SK-N-SH (cell line): ENCODE results near the gene PAM16. TPM values are rescaled to one million over a fixed set of nuclear protein-coding genes. Genes with fewer than 3 reads are reported as not detected.
A peak's percentile ranks its signal among the peaks of the same experiment; 100 is the strongest.

Experiments used
- CTCF ChIA-PET: fragments of 300-600, 350-600 bp; formaldehyde crosslinking; extraction: SDS; loops from one replicate; lab custom pipeline; 2021; lab: Yijun Ruan, JAX
- POLR2A ChIA-PET: fragments of 350-600 bp; sonication (Branson Sonifier 250); formaldehyde crosslinking; extraction: SDS; loops from one replicate; lab custom pipeline; 2020; ENCODE audit warnings: antibody characterized with exemption, inconsistent platforms; lab: Yijun Ruan, JAX
- DNase-seq: peaks from one replicate; pipeline ENCODE4 v3.0.0; 2012
- H2AFZ ChIP-seq: fragments of 200-600 bp; sonication (generic); 2 replicates; pipeline ENCODE4 v1.8.1; 2016; ENCODE audit warnings: antibody characterized with exemption, mild to moderate bottlenecking, low read depth
- H3F3A ChIP-seq: fragments of 200-600 bp; sonication (generic); replicated peaks from 2 replicates; pipeline ENCODE3; 2016; ENCODE audit warnings: antibody characterized with exemption, mild to moderate bottlenecking; ENCODE audit not compliant: insufficient read depth
- H3K27ac ChIP-seq, 2 experiments: fragments of 200-500 bp in 1 of 2; fragments of 200-600 bp in 1 of 2; sonication (Bioruptor generic) in 1 of 2; sonication (generic), shearing (Covaris generic) in 1 of 2; 2 replicates each; pipeline versions ENCODE4 v1.5.1 to v1.6.1; 2014 to 2016; ENCODE audit warnings: low read depth in 2 of 2, inconsistent platforms in 1 of 2, low read length in 1 of 2, mild to moderate bottlenecking in 1 of 2, mixed read lengths in 1 of 2
- H3K27me3 ChIP-seq: fragments of 200-600 bp; sonication (generic), shearing (Covaris generic); 2 replicates; pipeline ENCODE4 v1.6.1; 2016; ENCODE audit warnings: mixed run types; ENCODE audit not compliant: insufficient read depth
- H3K36me3 ChIP-seq, 2 experiments: fragments of 200-500 bp in 1 of 2; fragments of 200-600 bp in 1 of 2; sonication (Bioruptor generic) in 1 of 2; sonication (generic) in 1 of 2; replicated peaks in 1 of 2; 2 replicates each; pipeline versions ENCODE3 to v1.5.1; 2014 to 2016; ENCODE audit warnings: low read length in 1 of 2, mild to moderate bottlenecking in 1 of 2; ENCODE audit not compliant: insufficient read depth in 2 of 2, control insufficient read depth in 1 of 2
- H3K4me1 ChIP-seq, 2 experiments: fragments of 200-500 bp in 1 of 2; fragments of 200-600 bp in 1 of 2; sonication (Bioruptor generic) in 1 of 2; sonication (generic), shearing (Covaris generic) in 1 of 2; 2 replicates each; pipeline versions ENCODE4 v1.5.1 to v1.6.1; 2014 to 2016; ENCODE audit warnings: low read depth in 1 of 2, low read length in 1 of 2, mixed run types in 1 of 2; ENCODE audit not compliant: insufficient read depth in 2 of 2, control insufficient read depth in 1 of 2
- H3K4me2 ChIP-seq: fragments of 200-600 bp; sonication (generic), shearing (Covaris generic); 2 replicates; pipeline ENCODE4 v1.6.1; 2017; ENCODE audit warnings: mixed run types
- H3K4me3 ChIP-seq, 2 experiments: fragments of 200-500 bp in 1 of 2; fragments of 200-600 bp in 1 of 2; sonication (Bioruptor generic) in 1 of 2; sonication (generic), shearing (Covaris generic) in 1 of 2; 2 replicates each; pipeline versions ENCODE4 v1.5.1 to v1.8.1; 2014 to 2016; ENCODE audit warnings: low read depth in 2 of 2, inconsistent platforms in 1 of 2, low read length in 1 of 2, mild to moderate bottlenecking in 1 of 2, mixed read lengths in 1 of 2, moderate library complexity in 1 of 2
- H3K79me2 ChIP-seq: fragments of 200-600 bp; sonication (generic); 2 replicates; pipeline ENCODE4 v1.8.1; 2017; ENCODE audit warnings: mild to moderate bottlenecking; ENCODE audit not compliant: insufficient read depth
- H3K9ac ChIP-seq: fragments of 200-600 bp; sonication (generic); 2 replicates; pipeline ENCODE4 v1.6.1; 2017; ENCODE audit warnings: mixed run types
- H3K9me2 ChIP-seq: fragments of 200-600 bp; sonication (generic); 2 replicates; pipeline ENCODE4 v1.6.1; 2017; ENCODE audit warnings: mixed run types
- H3K9me3 ChIP-seq: fragments of 200-600 bp; sonication (generic); 2 replicates; pipeline ENCODE4 v1.6.1; 2017; ENCODE audit warnings: mixed run types, mild to moderate bottlenecking, moderate library complexity
- H4K20me1 ChIP-seq: fragments of 200-600 bp; sonication (generic); 2 replicates; pipeline ENCODE4 v1.6.1; 2017; ENCODE audit warnings: mild to moderate bottlenecking, mixed run types; ENCODE audit not compliant: insufficient read depth
- CHD2 ChIP-seq: fragments of 150-350 bp; IDR thresholded peaks from 2 replicates; pipeline ENCODE4 v1.6.1; 2018; ENCODE audit warnings: low read length; ENCODE audit not compliant: partially characterized antibody
- CTCF ChIP-seq: fragments of 200-600 bp; sonication (generic); IDR thresholded peaks from 2 replicates; pipeline ENCODE4 v1.6.1; 2017; ENCODE audit warnings: antibody characterized with exemption, mild to moderate bottlenecking, moderate library complexity
- ELF1 ChIP-seq: IDR thresholded peaks from 2 replicates; pipeline ENCODE4 v1.4.0; 2012
- FOXJ3 ChIP-seq: sonication (generic); formaldehyde crosslinking; IDR thresholded peaks from 2 replicates; pipeline ENCODE4 v1.5.1; 2020; ENCODE audit warnings: mild to moderate bottlenecking, missing genetic modification reagents
- GATA2 ChIP-seq: sonication (generic); formaldehyde crosslinking; IDR thresholded peaks from 2 replicates; pipeline ENCODE4 v1.5.0; 2020; ENCODE audit warnings: mild to moderate bottlenecking, missing genetic modification reagents
- JUND ChIP-seq: IDR thresholded peaks from 2 replicates; pipeline ENCODE4 v1.4.0; 2012
- MEF2A ChIP-seq: IDR thresholded peaks from 2 replicates; pipeline ENCODE4 v1.4.0; 2012; ENCODE audit warnings: low read depth, borderline replicate concordance
- MXI1 ChIP-seq: IDR thresholded peaks from 2 replicates; pipeline ENCODE4 v1.6.1; 2012; ENCODE audit warnings: mild to moderate bottlenecking, low read depth, low read length, improper control_type of control experiment
- NFIC ChIP-seq: IDR thresholded peaks from 2 replicates; pipeline ENCODE4 v1.4.0; 2012; ENCODE audit warnings: borderline replicate concordance
- NRF1 ChIP-seq: IDR thresholded peaks from 2 replicates; pipeline ENCODE4 v1.6.1; 2012; ENCODE audit warnings: low read depth, mild to moderate bottlenecking, low read length
- POLR2AphosphoS5 ChIP-seq: IDR thresholded peaks from 2 replicates; pipeline ENCODE4 v1.6.1; 2012; ENCODE audit warnings: low read depth, low read length
- RAD21 ChIP-seq: IDR thresholded peaks from 2 replicates; pipeline ENCODE4 v1.6.1; 2012; ENCODE audit warnings: mild to moderate bottlenecking, low read length
- RCOR1 ChIP-seq: fragments of 150-350 bp; IDR thresholded peaks from 2 replicates; pipeline ENCODE4 v1.6.1; 2017; ENCODE audit warnings: antibody characterized with exemption, low read length
- REST ChIP-seq: IDR thresholded peaks from 2 replicates; pipeline ENCODE4 v1.6.1; 2012; ENCODE audit warnings: mild to moderate bottlenecking, low read depth, low read length, moderate library complexity
- RFX5 ChIP-seq: IDR thresholded peaks from 2 replicates; pipeline ENCODE4 v1.6.1; 2012; ENCODE audit warnings: mild to moderate bottlenecking, improper control_type of control experiment, low read length
- SMC3 ChIP-seq: IDR thresholded peaks from 2 replicates; pipeline ENCODE4 v1.6.1; 2012; ENCODE audit warnings: low read depth, low read length, improper control_type of control experiment
- TCF12 ChIP-seq: IDR thresholded peaks from 2 replicates; pipeline ENCODE4 v1.4.0; 2012
- TEAD4 ChIP-seq: IDR thresholded peaks from 2 replicates; pipeline ENCODE4 v1.4.0; 2012; ENCODE audit warnings: mild to moderate bottlenecking, borderline replicate concordance; ENCODE audit not compliant: insufficient read depth
- USF1 ChIP-seq: IDR thresholded peaks from 2 replicates; pipeline ENCODE4 v1.4.0; 2012; ENCODE audit warnings: low read depth, borderline replicate concordance
- WGBS: methylation state at CpG from one replicate; pipeline ENCODE4 v1.1.6; 2017; ENCODE audit warnings: low lambda C conversion rate; 5-methylcytosine and 5-hydroxymethylcytosine counted together
- polyA plus RNA-seq, 3 experiments: library from polyadenylated mRNA; depleted of rRNA; stranded (reverse); fragments of >200 nt; gene quantifications; 2 replicates each; pipeline ENCODE4 v1.2.3, GENCODE V29; 2012

PAM16 gene
- polyA plus RNA-seq, 1 of the 3 experiments (the other 2 are of a cell fraction) = 96.4 TPM

- peaks cover 0 to 35% of the 10 kb centered on the region in 2 experiments for H3K36me3 ChIP-seq
- POLR2A ChIA-PET = interaction anchor here (1.3 to 1.6 kb wide), 2 partner anchors 9 to 12 kb away, joined by 3 to 7 read pairs; no protein-coding TSS in a partner anchor
- H3K9ac ChIP-seq = no peak overlapping the region
- H3K4me2 ChIP-seq = no peak overlapping the region
- H3K27ac ChIP-seq = peak overlapping the region in 1 of 2 experiments; percentile 30; a peak in 1 of 4 replicates
- CTCF ChIA-PET = interaction anchor here (1.0 to 32.1 kb wide), 6 partner anchors 7 to 22 kb away, joined by 3 to 558 read pairs (median 6); no protein-coding TSS in a partner anchor
- no peaks in the 10 kb centered on the region for H3K9me3 ChIP-seq
- H4K20me1 ChIP-seq = peaks cover 46% of the 10 kb centered on the region
- H3F3A ChIP-seq = peaks cover 21% of the 10 kb centered on the region
- DNase-seq = no peak
- TF ChIP-seq FOXJ3 (CRISPR knock-in tag) (no peak), TCF12 (no peak), RCOR1 (no peak), CTCF (no peak), JUND (no peak), POLR2AphosphoS5 (no peak), NFIC (no peak), RFX5 (no peak), USF1 (no peak), CHD2 (no peak), ELF1 (no peak), RAD21 (no peak), NRF1 (no peak), MXI1 (no peak), GATA2 (CRISPR knock-in tag) (no peak), MEF2A (no peak), TEAD4 (no peak), SMC3 (no peak), REST (no peak)
- H2AFZ ChIP-seq = no peak overlapping the region
- H3K27me3 ChIP-seq = no peaks in the 10 kb centered on the region
- H3K9me2 ChIP-seq = no peaks in the 10 kb centered on the region
- WGBS = 90% methylated on average over 13 of the region's 26 CpGs
- H3K79me2 ChIP-seq = peaks cover 35% of the 10 kb centered on the region
- peaks cover 25 to 66% of the 10 kb centered on the region in 2 experiments; a peak in 3 of 4 replicates for H3K4me1 ChIP-seq
- H3K4me3 ChIP-seq = no peak overlapping the region
Observed at GRCh38 chr16:4380119-4381063, 29.3 kb upstream of the PAM16 start.
